ENCODE data around the gene CLDN22.

DNA sequence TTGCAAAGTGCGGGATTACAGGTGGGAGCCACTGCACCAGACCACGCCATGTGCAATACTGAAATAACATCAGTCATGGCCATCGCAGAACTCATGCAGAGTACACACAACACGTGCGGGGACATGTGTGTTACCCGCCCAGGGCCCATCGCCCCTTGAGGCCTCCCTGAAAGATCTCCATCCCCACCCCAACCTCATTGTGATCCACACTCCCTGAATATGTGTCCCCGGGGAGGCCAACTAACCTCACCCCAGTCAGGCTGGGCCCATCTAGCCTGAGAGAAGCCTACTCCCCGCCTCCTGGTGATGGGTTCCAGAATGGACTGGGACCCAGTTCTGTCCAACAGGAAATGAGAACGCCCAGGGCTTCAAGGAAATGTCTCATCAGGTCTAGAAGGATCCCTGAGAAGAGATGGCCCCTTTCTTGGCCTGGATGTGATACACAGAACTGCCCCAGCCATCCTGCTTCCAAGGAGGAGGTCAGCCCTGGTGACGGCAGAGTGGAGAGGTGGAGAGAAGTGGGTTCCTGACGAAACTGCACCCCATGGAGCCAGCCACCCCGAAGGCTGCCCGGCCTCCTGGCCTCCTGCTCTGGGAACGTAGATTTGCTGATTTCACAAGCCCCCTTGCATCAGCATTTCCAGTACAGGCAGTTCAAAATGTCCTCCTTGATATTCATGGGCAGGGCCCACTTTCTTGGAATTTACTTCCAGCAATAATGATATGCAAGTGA, 24.6 kb upstream of the CLDN22 start:
- TF ChIP-seq CTCF (IDR thresholded peaks at IDR 0.05) (no peak), POLR2AphosphoS5 (IDR thresholded peaks at IDR 0.05) (no peak)

Data from breast epithelium (tissue), 3 donors.